Fibroblast of lung (primary cell): ENCODE results near the gene CLIC3. TPM values are rescaled to one million over a fixed set of nuclear protein-coding genes. Genes with fewer than 3 reads are reported as not detected.

Experiments
- DNase-seq, 2 donors: peaks; one replicate each; pipeline versions ENCODE4 v3.0.0 to v3.0.0-alpha.2; 2010; ENCODE audit warnings: low read depth in 2 of 2
- H2AFZ ChIP-seq: 2 replicates; pipeline ENCODE4 v1.5.1; 2012; ENCODE audit warnings: low read length, control low read depth, inconsistent platforms
- H3K27ac ChIP-seq: 2 replicates; pipeline ENCODE4 v1.5.1; 2011; ENCODE audit warnings: low read length, control low read depth; ENCODE audit not compliant: insufficient read depth
- H3K27me3 ChIP-seq: 2 replicates; pipeline ENCODE4 v1.5.1; 2011; ENCODE audit warnings: mild to moderate bottlenecking, low read length; ENCODE audit not compliant: control insufficient read depth, insufficient read depth
- H3K36me3 ChIP-seq: 2 replicates; pipeline ENCODE4 v1.5.1; 2011; ENCODE audit warnings: low read length; ENCODE audit not compliant: control insufficient read depth, insufficient read depth
- H3K4me1 ChIP-seq: 2 replicates; pipeline ENCODE4 v1.5.1; 2011; ENCODE audit warnings: low read length; ENCODE audit not compliant: control insufficient read depth, insufficient read depth; ENCODE audit errors: extremely low read depth
- H3K4me2 ChIP-seq: 2 replicates; pipeline ENCODE4 v1.5.1; 2011; ENCODE audit warnings: low read length, control low read depth; ENCODE audit not compliant: insufficient read depth; ENCODE audit errors: extremely low read depth
- H3K4me3 ChIP-seq, 4 experiments: fragments of 200-600 bp in 1 of 4; sonication (generic) in 1 of 4; replicated peaks in 1 of 4; 2 replicates each; pipeline ENCODE4 v1.5.1; 2011 to 2016; ENCODE audit warnings: low read length in 4 of 4, low read depth in 3 of 4, mild to moderate bottlenecking in 3 of 4, control low read depth in 2 of 4, inconsistent platforms in 1 of 4, mixed read lengths in 1 of 4; ENCODE audit not compliant: insufficient read depth in 1 of 4; ENCODE audit errors: control extremely low read depth in 1 of 4
- H3K79me2 ChIP-seq: 2 replicates; pipeline ENCODE4 v1.5.1; 2012; ENCODE audit warnings: mild to moderate bottlenecking, low read length, inconsistent platforms; ENCODE audit not compliant: control insufficient read depth, insufficient read depth
- H3K9ac ChIP-seq: 2 replicates; pipeline ENCODE4 v1.5.1; 2011; ENCODE audit warnings: mild to moderate bottlenecking, low read length, control low read depth; ENCODE audit not compliant: insufficient read depth
- H3K9me3 ChIP-seq: 2 replicates; pipeline ENCODE4 v1.5.1; 2012; ENCODE audit warnings: low read depth, low read length; ENCODE audit not compliant: control insufficient read depth, insufficient read depth
- H4K20me1 ChIP-seq: 2 replicates; pipeline ENCODE4 v1.5.1; 2011; ENCODE audit warnings: low read length; ENCODE audit not compliant: control insufficient read depth, insufficient read depth; ENCODE audit errors: extremely low read depth
- CTCF ChIP-seq, 2 donors: IDR thresholded peaks in 1 of 2; conservative IDR thresholded peaks in 1 of 2; 1 replicate in 1 of 2; 2 replicates in 1 of 2; pipeline ENCODE4 v1.5.1; 2011 to 2012; ENCODE audit warnings: low read length in 2 of 2, control low read depth in 1 of 2, inconsistent platforms in 1 of 2, low read depth in 1 of 2, mild to moderate bottlenecking in 1 of 2
- EZH2 ChIP-seq: IDR thresholded peaks from 2 replicates; pipeline ENCODE4 v1.5.1; 2012; ENCODE audit warnings: low read length, control low read depth, mild to moderate bottlenecking; ENCODE audit errors: missing control alignments
- polyA plus RNA-seq, 2 donors: library from polyadenylated mRNA; depleted of rRNA in 1 of 2; stranded (reverse) in 1 of 2; unstranded in 1 of 2; fragments of >200 nt; gene quantifications; 2 replicates each; pipeline ENCODE4 v1.2.1, GENCODE V29; 2011 to 2012; ENCODE audit warnings: missing spikeins in 1 of 2
- total RNA-seq: library from RNA; depleted of rRNA; stranded (reverse); fragments of >200 nt; gene quantifications from 2 replicates; pipeline ENCODE4 v1.2.1, GENCODE V29; 2014

CLIC3 gene
- total and polyA plus RNA-seq, 2 donors (not counting 1 experiment from before 2014, with no cell fraction given) = 0.98 to 3.5 TPM

- H3K27me3 ChIP-seq = no peaks in the 10 kb centered on the region
- H3K79me2 ChIP-seq = no peaks in the 10 kb centered on the region
- TF ChIP-seq CTCF (conservative IDR thresholded peaks at IDR 0.05 in 1 of 2, IDR thresholded peaks at IDR 0.05 in 1 of 2; ENCODE audit: low read depth in 1 of 2, low read length in 2 of 2) = no peak
- TF ChIP-seq EZH2 = no peak
- H3K4me3 ChIP-seq = no peak overlapping the region
- H3K27ac ChIP-seq = no peak overlapping the region
- H2AFZ ChIP-seq = no peak overlapping the region
- no peaks in the 10 kb centered on the region for H4K20me1 ChIP-seq
- H3K36me3 ChIP-seq = no peaks in the 10 kb centered on the region
- no peak for DNase-seq
- no peaks in the 10 kb centered on the region for H3K9me3 ChIP-seq
- H3K4me1 ChIP-seq = no peaks in the 10 kb centered on the region
- no peak overlapping the region for H3K9ac ChIP-seq
- H3K4me2 ChIP-seq = no peak overlapping the region
These were observed 36.0 kb downstream of the CLIC3 start for GRCh38 chr9:136960212-136960937.

GRCh38 chr9:136958898-136959850 is 37.2 kb downstream of the CLIC3 start:
- Histone ChIP-seq H3K79me2 (no peaks in the 10 kb centered on the region), H3K9ac (no peak overlapping the region), H3K9me3 (no peaks in the 10 kb centered on the region), H3K27me3 (no peaks in the 10 kb centered on the region), H4K20me1 (no peaks in the 10 kb centered on the region), H3K27ac (no peak overlapping the region), H3K4me1 (no peaks in the 10 kb centered on the region), H3K4me2 (no peak overlapping the region), H3K4me3 (no peak overlapping the region), H2AFZ (no peak overlapping the region), H3K36me3 (no peaks in the 10 kb centered on the region)
- no peak for TF ChIP-seq CTCF (conservative IDR thresholded peaks at IDR 0.05 in 1 of 2, IDR thresholded peaks at IDR 0.05 in 1 of 2; ENCODE audit: low read depth in 1 of 2, low read length in 2 of 2)
- no peak for TF ChIP-seq EZH2
- no peak for DNase-seq

GRCh38 chr9:136958473-136958872 is 37.9 kb downstream of the CLIC3 start:
- H3K27ac ChIP-seq = no peak overlapping the region
- H3K79me2 ChIP-seq = no peaks in the 10 kb centered on the region
- TF ChIP-seq EZH2 = no peak
- TF ChIP-seq CTCF (conservative IDR thresholded peaks at IDR 0.05 in 1 of 2, IDR thresholded peaks at IDR 0.05 in 1 of 2; ENCODE audit: low read depth in 1 of 2, low read length in 2 of 2) = no peak
- H3K27me3 ChIP-seq = no peaks in the 10 kb centered on the region
- no peak overlapping the region for H3K4me3 ChIP-seq
- no peaks in the 10 kb centered on the region for H4K20me1 ChIP-seq
- no peaks in the 10 kb centered on the region for H3K9me3 ChIP-seq
- no peak overlapping the region for H2AFZ ChIP-seq
- H3K36me3 ChIP-seq = no peaks in the 10 kb centered on the region
- DNase-seq = no peak
- no peak overlapping the region for H3K4me2 ChIP-seq
- H3K9ac ChIP-seq = no peak overlapping the region
- H3K4me1 ChIP-seq = no peaks in the 10 kb centered on the region
